Mesendoderm (in vitro differentiated cells): Measurements from ENCODE around the gene MECR. TPM values are rescaled to one million over a fixed set of nuclear protein-coding genes. Genes with fewer than 3 reads are reported as not detected.

Source experiments
- DNase-seq: peaks from one replicate; pipeline ENCODE4 v3.0.0; 2013
- H2AK5ac ChIP-seq: 2 replicates; pipeline ENCODE4 v1.6.1; 2013; ENCODE audit warnings: low read length, inconsistent platforms
- H2BK120ac ChIP-seq: 2 replicates; pipeline ENCODE4 v1.6.1; 2013; ENCODE audit warnings: low read depth, mild to moderate bottlenecking, low read length, moderate library complexity, mixed read lengths
- H2BK15ac ChIP-seq: replicated peaks from 2 replicates; pipeline ENCODE4 v1.6.1; 2013; ENCODE audit warnings: low read depth, mild to moderate bottlenecking, moderate library complexity
- H2BK5ac ChIP-seq: 2 replicates; pipeline ENCODE4 v1.6.1; 2013; ENCODE audit warnings: low read length, inconsistent platforms
- H3K18ac ChIP-seq: 2 replicates; pipeline ENCODE4 v1.6.1; 2013; ENCODE audit warnings: mild to moderate bottlenecking, low read length, mixed read lengths
- H3K23ac ChIP-seq: one replicate; pipeline ENCODE4 v1.6.1; 2013; ENCODE audit warnings: low read length
- H3K27ac ChIP-seq: 2 replicates; pipeline ENCODE4 v1.5.1; 2013; ENCODE audit warnings: low read depth, mild to moderate bottlenecking, inconsistent platforms, low read length, moderate library complexity
- H3K27me3 ChIP-seq: 2 replicates; pipeline ENCODE4 v1.6.1; 2013; ENCODE audit warnings: low read length, control low read depth, mild to moderate bottlenecking, inconsistent platforms; ENCODE audit not compliant: insufficient read depth, poor library complexity
- H3K36me3 ChIP-seq: 2 replicates; pipeline ENCODE4 v1.6.1; 2013; ENCODE audit warnings: low read length, inconsistent platforms; ENCODE audit not compliant: control insufficient read depth, insufficient read depth
- H3K4ac ChIP-seq: one replicate; pipeline ENCODE4 v1.6.1; 2013; ENCODE audit warnings: low read depth, mild to moderate bottlenecking, low read length, moderate library complexity
- H3K4me1 ChIP-seq: 2 replicates; pipeline ENCODE4 v1.6.1; 2013; ENCODE audit warnings: low read depth, low read length, inconsistent platforms; ENCODE audit not compliant: control insufficient read depth
- H3K4me2 ChIP-seq: 2 replicates; pipeline ENCODE4 v1.6.1; 2013; ENCODE audit warnings: low read length
- H3K4me3 ChIP-seq: 2 replicates; pipeline ENCODE4 v1.5.1; 2013; ENCODE audit warnings: mild to moderate bottlenecking, low read length
- H3K56ac ChIP-seq: one replicate; pipeline ENCODE4 v1.6.1; 2013; ENCODE audit warnings: low read length
- H3K79me1 ChIP-seq: 2 replicates; pipeline ENCODE4 v1.6.1; 2013; ENCODE audit warnings: low read length, inconsistent platforms
- H3K79me2 ChIP-seq: 2 replicates; pipeline ENCODE4 v1.6.1; 2013; ENCODE audit warnings: mild to moderate bottlenecking, low read length; ENCODE audit not compliant: control insufficient read depth, insufficient read depth
- H3K9ac ChIP-seq: 2 replicates; pipeline ENCODE4 v1.6.1; 2013; ENCODE audit warnings: low read length, inconsistent platforms
- H4K5ac ChIP-seq: one replicate; pipeline ENCODE4 v1.6.1; 2013; ENCODE audit warnings: low read length
- H4K8ac ChIP-seq: one replicate; pipeline ENCODE4 v1.6.1; 2013; ENCODE audit warnings: low read depth, mild to moderate bottlenecking, control low read depth, low read length, moderate library complexity
- WGBS: extraction: QIAGEN DNeasy Blood & Tissue Kit; methylation state at CpG from one replicate; pipeline ENCODE4 v1.1.7; 2013; ENCODE audit warnings: low lambda C conversion rate, missing lambda C conversion rate; ENCODE audit not compliant: insufficient coverage; ENCODE audit errors: extremely low coverage; 5-methylcytosine and 5-hydroxymethylcytosine counted together
- polyA plus RNA-seq, 2 experiments: library from polyadenylated mRNA; stranded (reverse); fragments of 200-250 nt; gene quantifications; one replicate each; pipeline ENCODE4 v1.2.3, GENCODE V29; 2013

MECR gene, protein sequence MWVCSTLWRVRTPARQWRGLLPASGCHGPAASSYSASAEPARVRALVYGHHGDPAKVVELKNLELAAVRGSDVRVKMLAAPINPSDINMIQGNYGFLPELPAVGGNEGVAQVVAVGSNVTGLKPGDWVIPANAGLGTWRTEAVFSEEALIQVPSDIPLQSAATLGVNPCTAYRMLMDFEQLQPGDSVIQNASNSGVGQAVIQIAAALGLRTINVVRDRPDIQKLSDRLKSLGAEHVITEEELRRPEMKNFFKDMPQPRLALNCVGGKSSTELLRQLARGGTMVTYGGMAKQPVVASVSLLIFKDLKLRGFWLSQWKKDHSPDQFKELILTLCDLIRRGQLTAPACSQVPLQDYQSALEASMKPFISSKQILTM
- 21.4 TPM for polyA plus RNA-seq (2013, experiment 1 of 2)
- 23.3 TPM for polyA plus RNA-seq (2013, experiment 2 of 2)

DNA sequence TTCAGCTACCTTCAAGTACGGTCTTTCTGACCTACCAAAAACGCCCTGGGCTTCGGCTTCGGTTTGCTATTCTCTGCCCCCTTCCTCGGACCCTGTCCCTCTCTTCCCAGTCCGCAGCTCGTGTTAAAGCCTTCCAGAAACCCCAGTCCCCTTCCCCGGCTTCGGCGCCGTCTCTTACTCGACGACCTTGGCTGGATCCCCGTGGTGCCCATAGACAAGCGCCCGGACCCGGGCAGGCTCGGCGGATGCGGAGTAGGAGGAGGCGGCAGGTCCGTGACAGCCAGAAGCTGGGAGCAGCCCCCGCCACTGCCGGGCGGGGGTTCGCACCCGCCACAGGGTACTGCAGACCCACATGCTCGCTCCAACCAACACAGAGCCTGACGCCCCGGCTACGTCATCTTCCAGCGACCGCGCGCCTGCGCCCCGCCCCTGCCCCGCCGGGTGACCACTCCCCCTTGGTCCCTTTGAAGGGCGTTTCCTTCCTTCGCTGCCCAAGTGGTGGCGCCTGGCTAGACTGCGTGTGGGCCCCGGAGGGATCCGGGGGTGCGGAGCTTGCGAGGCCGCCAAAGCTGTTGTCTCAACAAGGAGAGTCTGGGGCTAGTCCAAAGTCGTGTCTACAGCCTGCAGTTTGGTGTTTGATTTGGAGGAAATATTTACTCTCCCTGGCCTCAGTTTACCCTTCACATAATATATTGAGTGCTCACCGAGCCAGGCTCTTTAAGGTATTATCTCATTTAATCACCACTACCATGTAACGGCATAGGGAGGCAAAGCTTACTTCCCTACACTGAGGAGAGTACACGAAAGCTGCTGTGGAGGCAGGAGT is at the start of gene MECR:
MECR (minus strand) TSS at position 382 of the 826 bp plus-strand sequence; CDS start at position 354, 28 bp downstream.
- H3K36me3 ChIP-seq: no peaks in the 10 kb centered on the region
- no peak within 1 kb of the TSS for H3K27ac ChIP-seq
- H3K27me3 ChIP-seq: no peaks in the 10 kb centered on the region
- WGBS: no CpG with 5 or more reads among the region's 52 CpGs
- H2AK5ac ChIP-seq: no peak within 1 kb of the TSS
- peak within 1 kb of the TSS; percentile 94 for H3K4me2 ChIP-seq
- peak within 1 kb of the TSS; percentile 96 for H3K4me3 ChIP-seq
- peak within 1 kb of the TSS; percentile 3 for H4K5ac ChIP-seq
- H3K18ac ChIP-seq: no peak within 1 kb of the TSS
- no peak within 1 kb of the TSS for H2BK15ac ChIP-seq
- no peak within 1 kb of the TSS for H3K23ac ChIP-seq
- no peak within 1 kb of the TSS for H2BK120ac ChIP-seq
- peak; percentile 96 for DNase-seq
- peaks cover 5% of the 10 kb centered on the region for H3K79me1 ChIP-seq
- H4K8ac ChIP-seq: peak within 1 kb of the TSS; percentile 69
- H3K79me2 ChIP-seq: peaks cover 3% of the 10 kb centered on the region
- peak within 1 kb of the TSS; percentile 70 for H3K4ac ChIP-seq
- peak within 1 kb of the TSS; percentile 86 for H3K9ac ChIP-seq
- peak within 1 kb of the TSS; percentile 93 for H3K56ac ChIP-seq
- no peak within 1 kb of the TSS for H2BK5ac ChIP-seq
- H3K4me1 ChIP-seq: no peaks in the 10 kb centered on the region

DNA sequence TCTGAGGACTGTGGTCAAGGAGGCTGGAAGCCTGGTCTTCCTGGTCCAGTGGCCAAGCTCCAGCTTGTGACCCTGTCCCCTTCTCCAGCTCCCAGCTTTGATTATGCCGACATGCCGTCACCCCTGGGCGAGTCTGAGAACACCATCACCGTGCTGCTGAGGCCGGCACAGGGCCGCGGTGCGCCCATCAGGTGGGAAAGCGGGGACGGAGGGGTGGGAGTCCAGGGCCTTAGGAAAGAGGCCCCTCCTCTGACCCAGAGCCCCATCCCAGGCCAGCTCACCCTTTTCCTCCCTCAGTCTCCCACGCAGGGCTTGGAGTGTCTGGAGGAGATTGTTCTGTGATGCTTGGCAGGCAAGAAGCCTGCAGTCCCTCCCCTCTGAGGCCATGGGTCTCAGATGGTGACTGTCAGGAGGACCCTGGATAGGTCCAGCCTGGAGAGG is 49.2 kb upstream of the MECR start:
- Histone ChIP-seq H3K27me3 (no peaks in the 10 kb centered on the region), H3K4ac (no peak overlapping the region), H3K27ac (no peak overlapping the region), H4K5ac (no peak overlapping the region), H2BK15ac (no peak overlapping the region), H4K8ac (no peak overlapping the region), H3K4me3 (no peak overlapping the region), H2BK120ac (no peak overlapping the region), H3K18ac (no peak overlapping the region), H3K56ac (no peak overlapping the region), H3K9ac (no peak overlapping the region), H2BK5ac (no peak overlapping the region), H2AK5ac (no peak overlapping the region), H3K4me2 (no peak overlapping the region), H3K79me1 (no peaks in the 10 kb centered on the region), H3K4me1 (peaks cover 6% of the 10 kb centered on the region), H3K79me2 (no peaks in the 10 kb centered on the region), H3K23ac (no peak overlapping the region), H3K36me3 (peaks cover 11% of the 10 kb centered on the region)
- no CpG with 5 or more reads among the region's 11 CpGs for WGBS
- no peak for DNase-seq

DNA sequence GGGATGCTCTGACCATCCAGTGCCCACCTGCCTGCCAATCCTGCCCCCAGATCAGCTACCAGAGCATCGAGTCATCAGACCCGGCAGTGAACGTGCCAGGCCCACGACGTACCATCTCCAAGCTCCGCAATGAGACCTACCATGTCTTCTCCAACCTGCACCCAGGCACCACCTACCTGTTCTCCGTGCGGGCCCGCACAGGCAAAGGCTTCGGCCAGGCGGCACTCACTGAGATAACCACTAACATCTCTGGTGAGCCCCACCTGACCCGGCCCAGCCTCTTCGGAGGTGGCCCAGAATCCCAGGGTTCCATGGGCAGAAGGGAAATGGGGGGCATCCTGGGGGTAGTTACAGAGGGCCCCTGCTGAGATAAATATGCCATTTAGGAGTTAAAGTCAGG is 48.7 kb upstream of the MECR start:
- H3K79me2 ChIP-seq: no peaks in the 10 kb centered on the region
- no CpG with 5 or more reads among the region's 13 CpGs for WGBS

DNA sequence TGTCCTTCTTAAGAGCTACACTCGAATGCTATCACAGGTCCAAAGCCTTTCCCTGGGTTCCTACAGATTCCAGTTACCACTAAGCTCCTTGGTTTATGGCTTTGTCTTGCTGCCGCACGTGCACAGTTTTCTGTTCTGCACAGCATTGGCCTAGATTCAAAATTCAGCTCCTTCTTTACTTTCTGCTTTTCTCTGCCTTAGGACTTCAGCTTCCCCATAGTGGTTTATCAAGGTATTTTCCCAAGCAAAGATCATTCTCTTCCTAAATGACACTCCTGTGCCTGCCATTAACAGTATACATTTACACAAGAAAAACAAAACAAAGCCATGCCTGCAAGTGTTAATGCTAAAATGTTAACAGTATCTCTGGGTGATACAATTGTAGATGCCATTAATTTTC is 47.4 kb upstream of the MECR start:
- no peak overlapping the region for H2BK120ac ChIP-seq
- H3K79me1 ChIP-seq: no peaks in the 10 kb centered on the region
- H3K27me3 ChIP-seq: no peaks in the 10 kb centered on the region
- H3K4ac ChIP-seq: no peak overlapping the region
- H3K9ac ChIP-seq: no peak overlapping the region
- no peak overlapping the region for H3K27ac ChIP-seq
- no peak overlapping the region for H2BK15ac ChIP-seq
- H4K8ac ChIP-seq: no peak overlapping the region
- H3K18ac ChIP-seq: no peak overlapping the region
- no peak overlapping the region for H3K4me3 ChIP-seq
- no peak for DNase-seq
- H3K36me3 ChIP-seq: peaks cover 11% of the 10 kb centered on the region
- no peak overlapping the region for H4K5ac ChIP-seq
- WGBS: no CpG with 5 or more reads among the region's 3 CpGs
- no peaks in the 10 kb centered on the region for H3K79me2 ChIP-seq
- H3K23ac ChIP-seq: no peak overlapping the region
- H3K4me2 ChIP-seq: no peak overlapping the region
- no peak overlapping the region for H2AK5ac ChIP-seq
- H3K4me1 ChIP-seq: peaks cover 1% of the 10 kb centered on the region
- H3K56ac ChIP-seq: no peak overlapping the region
- H2BK5ac ChIP-seq: no peak overlapping the region

More for the DNA sequence above, 48.7 kb upstream of the MECR start:
- Histone ChIP-seq H4K5ac (no peak overlapping the region), H2BK5ac (no peak overlapping the region), H3K27me3 (no peaks in the 10 kb centered on the region), H3K9ac (no peak overlapping the region), H3K56ac (no peak overlapping the region), H3K4me3 (no peak overlapping the region), H2BK15ac (no peak overlapping the region), H2AK5ac (no peak overlapping the region), H3K18ac (no peak overlapping the region), H3K4me1 (peaks cover 6% of the 10 kb centered on the region), H4K8ac (no peak overlapping the region), H3K23ac (no peak overlapping the region), H3K4ac (no peak overlapping the region), H3K79me1 (no peaks in the 10 kb centered on the region), H2BK120ac (no peak overlapping the region), H3K4me2 (no peak overlapping the region), H3K27ac (no peak overlapping the region), H3K36me3 (peaks cover 11% of the 10 kb centered on the region)
- no peak for DNase-seq

DNA sequence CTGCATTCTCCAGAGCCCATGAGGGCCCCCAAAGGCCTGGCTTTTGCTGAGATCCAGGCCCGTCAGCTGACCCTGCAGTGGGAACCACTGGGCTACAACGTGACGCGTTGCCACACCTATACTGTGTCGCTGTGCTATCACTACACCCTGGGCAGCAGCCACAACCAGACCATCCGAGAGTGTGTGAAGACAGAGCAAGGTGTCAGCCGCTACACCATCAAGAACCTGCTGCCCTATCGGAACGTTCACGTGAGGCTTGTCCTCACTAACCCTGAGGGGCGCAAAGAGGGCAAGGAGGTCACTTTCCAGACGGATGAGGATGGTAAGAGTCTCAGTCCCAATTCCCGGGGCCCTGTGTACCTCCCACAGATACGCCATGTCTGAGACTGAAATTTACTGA is 44.7 kb upstream of the MECR start:
- no peak overlapping the region for H3K27ac ChIP-seq
- H3K4ac ChIP-seq: no peak overlapping the region
- H3K79me1 ChIP-seq: peaks cover 2% of the 10 kb centered on the region
- no peak overlapping the region for H2BK5ac ChIP-seq
- peaks cover 8% of the 10 kb centered on the region for H3K4me1 ChIP-seq
- H2BK120ac ChIP-seq: no peak overlapping the region
- no peaks in the 10 kb centered on the region for H3K79me2 ChIP-seq
- no peaks in the 10 kb centered on the region for H3K27me3 ChIP-seq
- H2BK15ac ChIP-seq: no peak overlapping the region
- H2AK5ac ChIP-seq: no peak overlapping the region
- H4K5ac ChIP-seq: no peak overlapping the region
- H3K36me3 ChIP-seq: peaks cover 11% of the 10 kb centered on the region
- no peak overlapping the region for H3K9ac ChIP-seq
- H3K56ac ChIP-seq: no peak overlapping the region
- DNase-seq: no peak
- H4K8ac ChIP-seq: no peak overlapping the region
- no peak overlapping the region for H3K4me3 ChIP-seq
- no peak overlapping the region for H3K23ac ChIP-seq
- no CpG with 5 or more reads among the region's 14 CpGs for WGBS
- no peak overlapping the region for H3K18ac ChIP-seq
- H3K4me2 ChIP-seq: no peak overlapping the region
